Measurements from ENCODE around the gene CNKSR3.

- TF ChIP-seq CTCF (IDR thresholded peaks at IDR 0.05; ENCODE audit: low read length) (no peak), EZH2 (IDR thresholded peaks at IDR 0.05; ENCODE audit: borderline replicate concordance, low read length) (no peak)
Observed at GRCh38 chr6:154432533-154433476, 77.7 kb downstream of the CNKSR3 start.
